Endothelial cell of umbilical vein (primary cell): ENCODE measurements around the gene SLA2. TPM values are rescaled to one million over a fixed set of nuclear protein-coding genes. Genes with fewer than 3 reads are reported as not detected.

Source experiments
- BruUV-seq: library from RNA; stranded (reverse); fragments of 400-500 nt; replicated peaks from 2 replicates; lab custom pipeline; 2021; lab: Mats Ljungman, UMichigan
- CTCF ChIA-PET: fragments of 300-600, 350-600 bp; sonication (Branson Sonifier 250); formaldehyde crosslinking; loops from one replicate; lab custom pipeline; 2021; ENCODE audit warnings: antibody characterized with exemption, inconsistent platforms; lab: Charles Lee
- POLR2A ChIA-PET: fragments of 300-600, 350-600 bp; sonication (Branson Sonifier 250); formaldehyde crosslinking; loops from one replicate; lab custom pipeline; 2021; ENCODE audit warnings: antibody characterized with exemption, inconsistent platforms; lab: Charles Lee
- DNase-seq: peaks from one replicate; pipeline ENCODE4 v3.0.0-alpha.2; 2011; ENCODE audit warnings: low read depth, low spot score
- FAIRE-seq: peaks from 2 replicates; lab custom pipeline; 2011; peaks lifted over from hg19 to GRCh38; lab: Jason Lieb, UNC
- H2AFZ ChIP-seq: 2 replicates; pipeline ENCODE4 v1.6.0; 2012; ENCODE audit warnings: low read depth, low read length, control low read depth, inconsistent platforms
- H3K27ac ChIP-seq: 2 replicates; pipeline ENCODE4 v1.5.1; 2011; ENCODE audit warnings: low read depth, mild to moderate bottlenecking, control low read depth, low read length, moderate library complexity; ENCODE audit not compliant: insufficient read depth
- H3K27me3 ChIP-seq, 2 experiments: 2 replicates each; pipeline versions ENCODE4 v1.6.0 to v1.6.1; 2011; ENCODE audit warnings: low read length in 2 of 2, mixed read lengths in 1 of 2; ENCODE audit not compliant: control insufficient read depth in 2 of 2, insufficient read depth in 2 of 2
- H3K36me3 ChIP-seq, 2 experiments: 2 replicates in 1 of 2; 3 replicates in 1 of 2; pipeline ENCODE4 v1.5.1; 2011; ENCODE audit warnings: low read length in 2 of 2, mild to moderate bottlenecking in 1 of 2, moderate library complexity in 1 of 2; ENCODE audit not compliant: control insufficient read depth in 2 of 2, insufficient read depth in 2 of 2; ENCODE audit errors: extremely low read depth in 1 of 2
- H3K4me1 ChIP-seq: 3 replicates; pipeline ENCODE4 v1.5.1; 2011; ENCODE audit warnings: mild to moderate bottlenecking, low read length; ENCODE audit not compliant: control insufficient read depth, insufficient read depth; ENCODE audit errors: extremely low read depth
- H3K4me2 ChIP-seq: 2 replicates; pipeline ENCODE4 v1.6.1; 2011; ENCODE audit warnings: low read length, control low read depth, mixed read lengths; ENCODE audit not compliant: insufficient read depth
- H3K4me3 ChIP-seq, 3 experiments: fragments of 200-600 bp in 1 of 3; sonication (generic), shearing (Covaris generic) in 1 of 3; replicated peaks in 1 of 3; 2 replicates each; pipeline ENCODE4 v1.5.1; 2011 to 2016; ENCODE audit warnings: control low read depth in 3 of 3, low read length in 3 of 3, mild to moderate bottlenecking in 2 of 3, inconsistent platforms in 1 of 3, low read depth in 1 of 3, moderate library complexity in 1 of 3; ENCODE audit not compliant: insufficient read depth in 1 of 3
- H3K79me2 ChIP-seq: 2 replicates; pipeline ENCODE4 v1.6.0; 2012; ENCODE audit warnings: low read length, inconsistent platforms; ENCODE audit not compliant: control insufficient read depth, insufficient read depth
- H3K9ac ChIP-seq: replicated peaks from 2 replicates; pipeline ENCODE3; 2011; ENCODE audit warnings: low read length, control low read depth; ENCODE audit not compliant: insufficient read depth; ENCODE audit errors: extremely low read depth
- H3K9me1 ChIP-seq: replicated peaks from 3 replicates; pipeline ENCODE4 v1.6.0; 2011; ENCODE audit warnings: mild to moderate bottlenecking, low read length; ENCODE audit not compliant: control insufficient read depth, insufficient read depth; ENCODE audit errors: extremely low read depth
- H3K9me3 ChIP-seq: replicated peaks from 2 replicates; pipeline ENCODE4 v1.5.1; 2012; ENCODE audit warnings: low read length, inconsistent platforms; ENCODE audit not compliant: control insufficient read depth, insufficient read depth
- H4K20me1 ChIP-seq: replicated peaks from 2 replicates; pipeline ENCODE3; 2011; ENCODE audit warnings: mild to moderate bottlenecking, low read length; ENCODE audit not compliant: control insufficient read depth, insufficient read depth; ENCODE audit errors: extremely low read depth
- CTCF ChIP-seq, 2 donors: IDR thresholded peaks; 1 replicate in 1 of 2; 2 replicates in 1 of 2; pipeline ENCODE4 v1.5.1; 2011; ENCODE audit warnings: low read length in 2 of 2, mild to moderate bottlenecking in 2 of 2, moderate library complexity in 2 of 2, control low read depth in 1 of 2, inconsistent platforms in 1 of 2, low read depth in 1 of 2; ENCODE audit not compliant: insufficient read depth in 1 of 2; ENCODE audit errors: extremely low read depth in 1 of 2
- EZH2 ChIP-seq: IDR thresholded peaks from 2 replicates; pipeline ENCODE4 v1.6.1; 2012; ENCODE audit warnings: borderline replicate concordance, low read depth, mild to moderate bottlenecking, moderate library complexity, low read length, inconsistent platforms; ENCODE audit not compliant: severe bottlenecking
- FOS ChIP-seq: IDR thresholded peaks from 2 replicates; pipeline ENCODE4 v1.6.1; 2011; ENCODE audit warnings: mild to moderate bottlenecking, low read length, moderate library complexity, borderline replicate concordance; ENCODE audit not compliant: insufficient read depth
- GATA2 ChIP-seq: IDR thresholded peaks from 2 replicates; pipeline ENCODE4 v1.7.0; 2011; ENCODE audit warnings: low read depth, mild to moderate bottlenecking, moderate library complexity, mixed read lengths, low read length; ENCODE audit not compliant: insufficient read length, insufficient read depth
- JUN ChIP-seq: IDR thresholded peaks from 2 replicates; pipeline ENCODE4 v1.6.1; 2011; ENCODE audit warnings: borderline replicate concordance, low read depth; ENCODE audit not compliant: insufficient read length, insufficient read depth
- MAX ChIP-seq: IDR thresholded peaks from 2 replicates; pipeline ENCODE4 v1.6.1; 2011; ENCODE audit not compliant: insufficient read depth, insufficient read length
- MYC ChIP-seq: IDR thresholded peaks from one replicate; pipeline ENCODE4 v1.6.1; 2011; ENCODE audit warnings: mild to moderate bottlenecking, low read depth, low read length
- POLR2A ChIP-seq: IDR thresholded peaks from 2 replicates; pipeline ENCODE4 v1.6.1; 2012; ENCODE audit warnings: low read depth, mild to moderate bottlenecking, control low read depth, low read length
- POLR2AphosphoS5 ChIP-seq: IDR thresholded peaks from 2 replicates; pipeline ENCODE4 v1.6.1; 2012; ENCODE audit warnings: low read depth, mild to moderate bottlenecking, control low read depth, low read length, moderate library complexity; ENCODE audit not compliant: insufficient read depth
- dilution Hi-C: fragments of 300-500 bp; cut with MboI; formaldehyde crosslinking; loops from one replicate; pipeline ENCODE4 v1.15.0; 2019; ENCODE audit warnings: low sequenced_read_pairs; ENCODE audit not compliant: extremely low pct_ligation_motif_present
- intact Hi-C: fragments of 100-400 bp; cut with micrococcal nuclease; formaldehyde crosslinking; loops from one replicate; pipeline ENCODE4 v1.10.0; 2022
- polyA plus RNA-seq, 4 experiments: library from polyadenylated mRNA; depleted of rRNA in 3 of 4; stranded (reverse) in 3 of 4; unstranded in 1 of 4; fragments of >200 nt; gene quantifications; 2 replicates each; pipeline versions ENCODE4 v1.2.1 to v1.2.3, GENCODE V29; 2011 to 2012; ENCODE audit warnings: missing spikeins in 1 of 4
- total RNA-seq: library from RNA; stranded (reverse); gene quantifications from 2 replicates; pipeline ENCODE4 v1.2.3, GENCODE V29; 2021

SLA2 gene
- total and polyA plus RNA-seq, 2 donors (not counting 3 experiments of a cell fraction or from before 2014, with no cell fraction given): not detected

GRCh38 chr20:36666181-36666740 is 20.3 kb upstream of the SLA2 start:
- peaks cover 0 to 3% of the 10 kb centered on the region in 2 experiments for H3K36me3 ChIP-seq
- H3K9me3 ChIP-seq: no peaks in the 10 kb centered on the region
- POLR2A ChIA-PET: interaction anchor here (1.0 kb wide), 1 partner anchor 78 kb away, joined by 3 read pairs; no protein-coding TSS in a partner anchor
- H3K4me3 ChIP-seq: no peak overlapping the region
- no peak overlapping the region for H3K27ac ChIP-seq
- H3K27me3 ChIP-seq: no peaks in the 10 kb centered on the region
- H4K20me1 ChIP-seq: no peaks in the 10 kb centered on the region
- peak; percentile 20 for DNase-seq
- no peak overlapping the region for H3K9ac ChIP-seq
- CTCF ChIA-PET: interaction anchor here (0.6 to 1.6 kb wide), 10 partner anchors 10 to 254 kb away, joined by 3 to 13 read pairs (median 4); partner anchors contain the start of gene DSN1
- H3K79me2 ChIP-seq: no peaks in the 10 kb centered on the region
- no peaks in the 10 kb centered on the region for H3K4me1 ChIP-seq
- no peak for FAIRE-seq
- intact Hi-C loops: no loop called here
- no peak for TF ChIP-seq EZH2
- TF ChIP-seq POLR2A: no peak
- no peak for TF ChIP-seq MYC
- TF ChIP-seq FOS: no peak
- TF ChIP-seq MAX: no peak
- no peak for TF ChIP-seq CTCF (IDR thresholded peaks at IDR 0.05; ENCODE audit: extremely low read depth in 1 of 2, insufficient read depth in 1 of 2, low read depth in 1 of 2, low read length in 2 of 2)
- no peak for TF ChIP-seq POLR2AphosphoS5
- no peak for TF ChIP-seq GATA2
- no peak for TF ChIP-seq JUN
- H3K4me2 ChIP-seq: no peak overlapping the region
- H3K9me1 ChIP-seq: no peaks in the 10 kb centered on the region
- no peak overlapping the region for H2AFZ ChIP-seq
- dilution Hi-C loops: no loop called here
- BruUV-seq: no TSS peak
